Muscle of leg (tissue), 11 donors: ENCODE measurements around the gene PRKACA. TPM values are rescaled to one million over a fixed set of nuclear protein-coding genes. Genes with fewer than 3 reads are reported as not detected.

Experiments
- DNase-seq: peaks from one replicate; pipeline ENCODE4 v3.0.0; 2013
- H3K27ac ChIP-seq: one replicate; pipeline ENCODE4 v1.5.1; 2013; ENCODE audit warnings: mild to moderate bottlenecking, low read length, control low read depth
- H3K27me3 ChIP-seq: one replicate; pipeline ENCODE4 v1.6.1; 2013; ENCODE audit warnings: low read length; ENCODE audit not compliant: control insufficient read depth, insufficient read depth
- H3K36me3 ChIP-seq: one replicate; pipeline ENCODE4 v1.6.1; 2013; ENCODE audit warnings: low read length; ENCODE audit not compliant: control insufficient read depth, insufficient read depth
- H3K4me1 ChIP-seq: one replicate; pipeline ENCODE4 v1.6.1; 2013; ENCODE audit warnings: low read length; ENCODE audit not compliant: control insufficient read depth, insufficient read depth
- H3K4me3 ChIP-seq: one replicate; pipeline ENCODE4 v1.5.1; 2013; ENCODE audit warnings: low read length, control low read depth
- H3K9me3 ChIP-seq: replicated peaks from 2 replicates; pipeline ENCODE4 v1.6.1; 2013; ENCODE audit warnings: low read depth, low read length; ENCODE audit not compliant: control insufficient read depth
- WGBS: methylation state at CpG from one replicate; pipeline ENCODE4 v1.1.5; 2013; ENCODE audit warnings: missing lambda C conversion rate; ENCODE audit not compliant: insufficient coverage; 5-methylcytosine and 5-hydroxymethylcytosine counted together
- polyA plus RNA-seq, 8 donors: library from polyadenylated mRNA; unstranded; fragments of 120-200 nt; gene quantifications; one replicate each; pipeline versions ENCODE4 v1.2.1 to v1.2.3, GENCODE V29; 2013; ENCODE audit warnings: inconsistent platforms in 1 of 8, low replicate concordance in 1 of 8; ENCODE audit not compliant: insufficient read length in 8 of 8, insufficient read depth in 1 of 8
- total RNA-seq: library from RNA; stranded (reverse); fragments of 120-200 nt; gene quantifications from one replicate; pipeline ENCODE4 v1.2.4, GENCODE V29; 2013

Gene PRKACA
- total and polyA plus RNA-seq, 9 donors: 121 to 485 (median 425) TPM

DNA sequence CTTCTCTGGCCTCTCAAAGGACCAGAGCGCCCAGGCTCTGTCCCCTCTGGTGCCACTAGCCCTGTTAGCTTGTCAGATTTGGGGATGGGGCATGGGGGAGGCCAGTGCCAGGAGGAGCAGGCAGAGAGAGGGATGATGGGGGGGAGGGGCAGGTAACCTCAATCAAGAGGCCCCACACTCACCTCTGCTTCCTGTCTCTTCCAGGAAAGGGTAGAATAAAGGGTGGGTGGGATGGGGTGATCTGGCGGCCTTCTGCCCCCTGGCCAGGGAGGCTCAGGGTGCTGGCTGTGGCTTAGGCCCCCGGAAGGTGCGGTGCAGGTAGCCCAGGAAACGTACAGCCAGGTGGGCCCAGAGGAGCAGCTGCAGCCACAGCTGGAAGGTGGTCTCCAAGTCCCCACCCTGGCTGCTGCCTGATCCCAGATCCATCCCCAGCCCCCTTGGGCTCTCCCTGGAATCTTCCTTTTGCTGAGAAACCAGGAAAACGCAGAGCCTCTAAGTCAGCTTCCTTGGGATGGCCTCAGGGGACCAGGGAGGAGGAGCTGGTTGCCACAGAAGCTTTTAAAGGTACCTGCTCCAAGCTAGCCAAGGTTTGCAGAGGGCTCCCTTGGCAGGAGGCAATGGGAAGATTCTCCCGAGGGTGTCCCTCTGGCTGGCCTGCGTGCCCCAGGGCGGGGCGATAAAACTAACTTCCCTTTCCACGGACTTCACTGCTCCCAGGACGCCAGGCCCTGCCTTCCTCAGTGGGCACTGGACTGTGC lies 5.3 kb downstream of the PRKACA start:
- Histone ChIP-seq H3K4me3 (peak overlapping the region; percentile 0), H3K27ac (peak overlapping the region; percentile 90), H3K27me3 (no peaks in the 10 kb centered on the region), H3K4me1 (peaks cover 72% of the 10 kb centered on the region), H3K9me3 (no peaks in the 10 kb centered on the region), H3K36me3 (peaks cover 28% of the 10 kb centered on the region)
- 41% methylated on average over 6 of the region's 12 CpGs for WGBS
- DNase-seq: peak; percentile 52

DNA sequence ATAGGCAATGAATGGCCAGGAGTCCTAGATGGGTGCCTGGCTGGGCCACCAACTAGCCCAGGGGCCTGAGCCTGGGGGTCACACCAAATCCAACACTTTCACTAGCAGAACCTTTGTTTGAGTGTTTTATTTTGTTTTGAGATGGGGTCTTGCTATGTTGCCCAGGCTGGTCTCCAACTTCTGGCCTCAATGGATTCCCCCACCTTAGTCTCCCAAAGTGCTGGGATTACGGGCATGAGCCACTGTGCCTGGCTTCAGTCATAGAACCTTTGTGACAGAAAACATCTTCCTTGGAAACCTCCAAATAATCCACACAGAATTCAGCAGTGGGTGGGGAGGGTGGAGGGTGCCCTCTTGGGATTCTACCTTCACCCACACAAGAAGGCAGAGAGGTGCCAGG lies 6.1 kb downstream of the PRKACA start:
- no peaks in the 10 kb centered on the region for H3K27me3 ChIP-seq
- H3K9me3 ChIP-seq: no peaks in the 10 kb centered on the region
- no peak overlapping the region for H3K4me3 ChIP-seq
- no peak overlapping the region for H3K27ac ChIP-seq
- no peak for DNase-seq
- WGBS: no CpG with 5 or more reads among the region's 1 CpG
- H3K36me3 ChIP-seq: peaks cover 35% of the 10 kb centered on the region
- peaks cover 75% of the 10 kb centered on the region for H3K4me1 ChIP-seq

DNA sequence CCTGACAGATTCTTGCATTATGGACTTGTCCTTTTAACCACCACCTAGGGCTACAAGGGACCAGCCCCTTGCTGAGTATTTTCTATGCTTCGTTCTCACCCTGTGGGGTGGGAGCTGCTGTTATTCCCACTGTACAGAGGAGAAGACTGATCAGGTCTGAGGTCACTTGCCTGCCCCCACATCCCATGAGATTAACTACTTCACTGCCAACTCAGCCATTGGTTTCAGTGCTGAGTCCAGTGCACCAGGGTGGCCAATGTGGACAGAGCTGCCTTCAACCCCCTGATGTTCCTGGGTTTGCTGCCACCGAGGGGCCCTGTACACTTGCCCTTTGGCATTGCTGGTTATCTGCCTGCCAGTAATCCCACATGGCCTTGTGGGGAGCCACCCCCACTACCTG lies 6.9 kb downstream of the PRKACA start:
- Histone ChIP-seq H3K9me3 (no peaks in the 10 kb centered on the region), H3K36me3 (peaks cover 39% of the 10 kb centered on the region), H3K27ac (no peak overlapping the region), H3K27me3 (no peaks in the 10 kb centered on the region), H3K4me3 (no peak overlapping the region), H3K4me1 (peaks cover 68% of the 10 kb centered on the region)
- 100% methylated on average over 1 of the region's 2 CpGs for WGBS
- no peak for DNase-seq

DNA sequence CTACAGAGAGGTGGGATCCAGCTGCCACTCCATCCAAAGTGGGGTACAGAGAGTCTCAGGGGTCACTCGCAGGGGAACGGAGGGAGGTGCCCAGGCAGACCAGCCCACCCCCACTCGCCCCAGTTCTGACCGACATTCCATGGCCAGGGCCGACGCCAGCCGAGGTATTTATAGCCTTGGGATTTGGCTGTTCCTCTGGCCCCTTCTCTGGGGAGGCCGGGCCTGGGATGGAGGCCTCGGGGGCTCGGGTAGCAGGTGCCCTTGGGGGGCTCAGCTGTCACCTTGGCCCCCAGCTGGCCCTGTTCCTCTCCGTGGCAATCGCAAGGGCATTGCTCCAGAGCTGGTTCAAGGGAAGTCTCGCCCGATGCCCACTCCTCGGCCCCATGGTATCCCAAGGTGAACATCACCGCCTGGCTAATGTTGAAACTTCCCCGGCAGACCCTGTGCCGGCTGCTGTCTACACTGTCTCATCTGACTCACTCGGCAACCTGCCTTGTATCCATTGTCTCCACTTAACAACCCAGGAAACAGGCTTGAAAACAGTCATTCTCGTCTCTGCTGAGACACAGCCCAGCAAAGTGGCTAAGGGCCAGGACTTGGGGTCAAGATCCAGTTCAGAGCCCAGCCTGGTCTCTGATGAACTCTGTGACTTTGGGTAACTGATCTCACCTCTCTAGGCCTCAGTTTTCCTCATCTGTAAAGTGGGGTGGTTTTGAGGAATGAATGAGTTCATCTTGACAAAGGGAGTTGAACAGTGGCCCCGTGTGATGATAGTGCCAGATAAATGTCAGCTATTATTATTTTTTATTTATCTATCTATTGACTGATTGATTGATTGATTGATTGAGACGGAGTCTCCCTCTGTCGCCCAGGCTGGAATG lies 9.7 kb downstream of the PRKACA start:
- WGBS: 57% methylated on average over 18 of the region's 23 CpGs
- peaks cover 45% of the 10 kb centered on the region for H3K36me3 ChIP-seq

DNA sequence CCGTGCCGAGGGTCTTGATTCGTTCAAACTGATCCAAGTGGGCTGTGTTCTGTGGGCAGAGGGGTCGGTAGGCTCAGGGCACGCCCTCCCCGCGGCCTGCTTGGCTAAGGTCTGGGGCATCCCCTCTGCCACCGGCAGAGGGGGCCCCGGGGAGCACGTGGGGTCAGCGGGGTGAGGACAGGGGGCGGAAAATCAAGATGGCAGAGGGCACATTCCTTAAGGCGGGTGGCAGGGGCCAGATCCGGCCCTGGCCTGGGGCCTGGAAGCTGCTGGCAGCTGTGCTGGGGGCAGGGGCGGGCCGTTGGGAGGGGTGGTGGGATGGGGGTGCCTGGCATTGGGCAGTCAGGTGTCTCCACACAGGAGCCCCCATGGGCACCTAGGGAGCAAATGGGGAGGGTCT lies 10.7 kb downstream of the PRKACA start:
- 86% methylated on average over 12 of the region's 16 CpGs for WGBS
- H3K36me3 ChIP-seq: peaks cover 55% of the 10 kb centered on the region

More for the DNA sequence above, 9.7 kb downstream of the PRKACA start:
- H3K9me3 ChIP-seq: no peaks in the 10 kb centered on the region
- peak overlapping the region; percentile 86 for H3K27ac ChIP-seq
- no peak overlapping the region for H3K4me3 ChIP-seq
- peaks cover 47% of the 10 kb centered on the region for H3K4me1 ChIP-seq
- H3K27me3 ChIP-seq: no peaks in the 10 kb centered on the region
- DNase-seq: peak; percentile 73

DNA sequence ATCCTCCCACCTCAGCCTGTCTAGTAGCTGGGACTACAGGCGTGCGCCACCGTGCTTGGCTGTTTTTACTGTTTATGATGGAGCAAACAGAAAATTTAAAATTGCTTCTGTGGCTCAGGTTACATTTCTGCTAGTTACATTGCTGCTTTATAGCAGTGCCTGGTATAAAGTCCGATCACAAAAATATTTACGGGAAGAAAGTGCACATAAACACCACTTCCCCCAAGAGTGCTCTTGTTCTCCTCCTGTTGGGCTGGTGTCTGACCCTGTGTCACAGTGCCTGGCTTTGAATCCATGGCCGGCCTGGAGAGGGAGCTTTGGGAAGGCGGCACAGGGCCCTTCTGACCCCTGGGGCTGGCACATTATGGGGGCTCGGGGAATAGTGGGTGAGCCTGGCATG lies 11.9 kb downstream of the PRKACA start:
- WGBS: 65% methylated on average over 4 of the region's 8 CpGs
- Histone ChIP-seq H3K27ac (no peak overlapping the region), H3K36me3 (peaks cover 60% of the 10 kb centered on the region)

More for the DNA sequence above, 10.7 kb downstream of the PRKACA start:
- Histone ChIP-seq H3K9me3 (no peaks in the 10 kb centered on the region), H3K4me3 (no peak overlapping the region), H3K4me1 (peaks cover 41% of the 10 kb centered on the region), H3K27me3 (no peaks in the 10 kb centered on the region), H3K27ac (peak overlapping the region; percentile 86)
- peak; percentile 58 for DNase-seq

DNA sequence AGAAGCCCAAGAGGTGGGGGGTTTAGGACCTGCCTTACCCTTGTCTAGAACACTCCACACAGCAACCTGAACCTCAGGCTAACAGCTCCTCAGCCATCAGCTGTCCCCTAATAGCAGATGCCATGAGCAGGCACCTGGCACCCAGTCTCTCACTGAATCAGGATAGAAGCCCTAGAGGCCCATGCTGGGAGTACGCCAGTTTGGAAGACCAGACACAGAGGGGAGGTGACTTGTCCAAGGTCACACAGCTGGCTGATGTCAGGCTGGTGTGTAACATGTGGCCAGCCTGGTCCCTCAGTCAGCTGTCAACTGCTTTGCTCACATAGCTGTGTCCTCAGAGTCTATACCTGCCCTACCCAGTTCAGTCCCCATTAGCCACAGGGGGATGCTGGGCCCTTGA lies 14.3 kb downstream of the PRKACA start:
- no CpG with 5 or more reads among the region's 1 CpG for WGBS
- no peak overlapping the region for H3K27ac ChIP-seq

More for the DNA sequence above, 11.9 kb downstream of the PRKACA start:
- H3K4me1 ChIP-seq: peaks cover 32% of the 10 kb centered on the region
- no peaks in the 10 kb centered on the region for H3K9me3 ChIP-seq
- H3K4me3 ChIP-seq: no peak overlapping the region
- no peak for DNase-seq
- no peaks in the 10 kb centered on the region for H3K27me3 ChIP-seq

DNA sequence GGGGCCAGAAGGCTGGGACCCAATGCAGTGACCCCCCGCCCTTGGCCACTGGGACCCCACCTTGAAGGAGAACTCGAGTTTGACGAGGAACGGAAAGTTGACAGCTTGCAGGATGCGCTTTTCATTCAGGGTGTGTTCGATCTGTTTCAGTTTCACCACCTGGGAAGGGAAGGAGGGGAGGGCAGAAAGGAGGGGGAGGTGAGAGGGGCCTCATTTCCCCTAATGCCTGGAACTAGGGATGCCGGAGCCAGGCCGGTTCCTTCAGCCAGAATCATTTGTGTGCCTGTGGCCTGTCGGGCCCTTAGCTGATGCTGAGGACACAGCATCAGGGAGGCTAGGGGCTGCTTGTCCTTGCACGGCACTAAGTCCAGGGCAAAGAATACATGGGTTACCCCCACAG lies 14.8 kb downstream of the PRKACA start:
- peaks cover 22% of the 10 kb centered on the region for H3K4me1 ChIP-seq
- H3K9me3 ChIP-seq: no peaks in the 10 kb centered on the region
- 62% methylated on average over 9 of the region's 10 CpGs for WGBS
- H3K27ac ChIP-seq: no peak overlapping the region
- peaks cover 66% of the 10 kb centered on the region for H3K36me3 ChIP-seq
- H3K4me3 ChIP-seq: no peak overlapping the region
- H3K27me3 ChIP-seq: no peaks in the 10 kb centered on the region
- no peak for DNase-seq

More for the DNA sequence above, 14.3 kb downstream of the PRKACA start:
- Histone ChIP-seq H3K4me3 (no peak overlapping the region), H3K4me1 (peaks cover 27% of the 10 kb centered on the region), H3K9me3 (no peaks in the 10 kb centered on the region), H3K27me3 (no peaks in the 10 kb centered on the region), H3K36me3 (peaks cover 65% of the 10 kb centered on the region)
- DNase-seq: peak; percentile 25

DNA sequence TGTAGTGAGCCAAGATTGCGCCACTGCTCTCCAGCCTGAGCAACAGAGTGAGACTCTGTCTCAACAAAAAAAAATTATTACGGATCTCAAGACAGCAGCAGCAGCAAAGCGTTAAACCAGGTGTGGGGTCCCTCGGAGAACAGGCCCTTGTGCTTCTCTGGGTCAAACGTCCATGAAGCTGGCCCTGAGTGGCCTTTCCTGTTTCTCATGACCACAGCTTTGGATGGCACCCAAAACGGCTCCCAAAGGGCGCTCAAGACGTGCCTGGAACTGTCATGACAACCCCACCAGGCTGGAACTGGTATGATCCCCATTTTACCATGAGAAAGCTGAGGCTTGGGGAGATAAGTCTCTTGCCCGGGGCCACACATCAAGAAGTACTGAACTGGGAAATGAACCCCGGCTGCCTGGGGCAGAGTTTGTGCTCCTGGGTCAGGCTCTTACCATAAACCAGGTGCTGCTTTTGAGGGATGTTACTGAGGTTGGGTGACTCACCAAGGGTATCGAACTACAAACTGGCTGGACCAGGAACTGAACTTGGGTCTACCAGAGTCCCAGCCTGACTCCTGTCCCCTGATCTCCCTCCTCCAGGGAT lies 15.4 kb downstream of the PRKACA start:
- Histone ChIP-seq H3K27ac (no peak overlapping the region), H3K4me3 (no peak overlapping the region), H3K9me3 (no peaks in the 10 kb centered on the region), H3K4me1 (peaks cover 16% of the 10 kb centered on the region), H3K36me3 (peaks cover 66% of the 10 kb centered on the region), H3K27me3 (no peaks in the 10 kb centered on the region)
- DNase-seq: no peak
- WGBS: 43% methylated on average over 6 of the region's 11 CpGs

DNA sequence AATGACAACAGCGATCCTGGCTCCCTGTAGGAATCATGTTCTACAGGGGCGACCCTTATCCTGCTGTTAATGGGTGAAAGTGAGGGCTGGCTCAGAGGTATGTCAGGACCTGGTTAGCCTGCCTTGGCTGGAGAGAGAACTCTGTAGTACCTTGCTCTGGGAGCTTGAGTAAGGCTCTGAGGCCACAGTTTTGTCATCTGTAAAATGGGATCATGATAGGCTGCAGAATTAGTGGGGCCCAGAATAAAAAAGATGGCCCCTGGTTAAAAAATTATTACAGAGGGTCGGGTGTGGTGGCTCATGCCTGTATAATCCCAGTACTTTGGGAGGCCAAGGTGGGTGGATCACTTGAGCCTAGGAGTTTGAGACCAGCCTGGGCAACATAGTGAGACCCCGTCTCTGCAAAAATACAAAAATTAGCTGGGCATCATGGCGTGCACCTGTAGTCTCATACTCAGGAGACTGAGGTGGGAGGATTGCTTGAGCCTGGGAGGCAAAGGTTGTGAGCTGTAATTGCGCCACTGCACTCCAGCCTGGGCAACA lies 16.5 kb downstream of the PRKACA start:
- WGBS: 100% methylated on average over 1 of the region's 6 CpGs
- peaks cover 70% of the 10 kb centered on the region for H3K36me3 ChIP-seq

More for the DNA sequence above, 16.5 kb downstream of the PRKACA start:
- H3K9me3 ChIP-seq: no peaks in the 10 kb centered on the region
- DNase-seq: no peak
- no peak overlapping the region for H3K27ac ChIP-seq
- H3K4me1 ChIP-seq: peaks cover 9% of the 10 kb centered on the region
- no peak overlapping the region for H3K4me3 ChIP-seq
- no peaks in the 10 kb centered on the region for H3K27me3 ChIP-seq
